ENCODE measurements around the gene ASCC1. TPM values are rescaled to one million over a fixed set of nuclear protein-coding genes. Genes with fewer than 3 reads are reported as not detected.

Gene ASCC1
- total and polyA plus RNA-seq, 2 experiments from 2014 or later: 25.2 to 30.0 TPM

- Histone ChIP-seq H2AFZ (no peak overlapping the region), H3K9me3 (ENCODE audit: low read depth) (no peaks in the 10 kb centered on the region), H3K36me3 (ENCODE audit: low read depth) (peaks cover 32% of the 10 kb centered on the region), H3F3A (ENCODE audit: insufficient read depth) (no peaks in the 10 kb centered on the region), H3K4me3 (no peak overlapping the region), H3K79me2 (ENCODE audit: insufficient read depth) (no peaks in the 10 kb centered on the region; the same call in 1 of the 2 replicates), H3K27me3 (replicated peaks; ENCODE audit: insufficient read depth) (no peaks in the 10 kb centered on the region), H3K4me2 (ENCODE audit: unreplicated experiment) (no peak overlapping the region), H3K9me2 (ENCODE audit: insufficient read depth) (no peaks in the 10 kb centered on the region), H3K27ac (no peak overlapping the region), H3K9ac (no peak overlapping the region), H4K20me1 (ENCODE audit: insufficient read depth) (no peaks in the 10 kb centered on the region), H3K4me1 (ENCODE audit: insufficient read depth) (no peaks in the 10 kb centered on the region)
- no peak for TF ChIP-seq EZH2phosphoT487 (IDR thresholded peaks at IDR 0.05; ENCODE audit: insufficient read depth, low read depth)
- TF ChIP-seq EZH2 (IDR thresholded peaks at IDR 0.05; ENCODE audit: insufficient read depth, poor library complexity, severe bottlenecking): no peak
- 86 to 88% methylated on average over 6 of the region's 6 CpGs for WGBS, 2 experiments (ENCODE audit: low coverage in 1 of 2, low lambda C conversion rate in 2 of 2, missing lambda C conversion rate in 2 of 2)
- in situ Hi-C loops (cut with MboI): no loop called here
- no peak for DNase-seq
Observed at GRCh38 chr10:72234560-72235095, 18.6 kb upstream of the ASCC1 start.

DNA sequence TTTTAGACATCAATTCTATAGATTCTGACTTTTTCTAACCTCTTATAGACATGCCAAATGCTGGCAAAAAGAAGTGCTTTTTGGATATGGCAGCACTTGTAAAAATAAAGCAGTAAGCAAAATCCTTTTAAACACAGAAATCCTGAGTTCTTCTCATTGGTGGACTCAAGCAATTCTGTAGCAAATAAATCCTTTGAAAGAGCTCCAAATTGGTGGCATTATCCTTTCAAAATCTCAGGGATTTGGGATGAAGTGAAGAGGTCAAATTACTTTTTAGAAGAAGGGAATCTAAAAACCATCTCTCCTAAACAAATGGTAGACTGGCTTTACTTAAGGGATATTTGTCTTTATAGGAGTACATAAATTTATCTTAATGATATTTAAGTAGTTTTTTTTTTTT is 17.5 kb upstream of the ASCC1 start:
- no peaks in the 10 kb centered on the region for H3K9me3 ChIP-seq (ENCODE audit: low read depth)
- no peak overlapping the region for H3K4me2 ChIP-seq (ENCODE audit: unreplicated experiment)
- no peaks in the 10 kb centered on the region for H3K27me3 ChIP-seq (replicated peaks; ENCODE audit: insufficient read depth)
- no peak overlapping the region for H3K9ac ChIP-seq
- no peaks in the 10 kb centered on the region; the same call in 1 of the 2 replicates for H3K79me2 ChIP-seq (ENCODE audit: insufficient read depth)
- H3K36me3 ChIP-seq (ENCODE audit: low read depth): peaks cover 32% of the 10 kb centered on the region
- no peak overlapping the region for H3K27ac ChIP-seq
- in situ Hi-C loops (cut with MboI): no loop called here
- TF ChIP-seq EZH2 (IDR thresholded peaks at IDR 0.05; ENCODE audit: insufficient read depth, poor library complexity, severe bottlenecking) (no peak), EZH2phosphoT487 (IDR thresholded peaks at IDR 0.05; ENCODE audit: insufficient read depth, low read depth) (no peak)
- no peak for DNase-seq
- H4K20me1 ChIP-seq (ENCODE audit: insufficient read depth): no peaks in the 10 kb centered on the region
- H3F3A ChIP-seq (ENCODE audit: insufficient read depth): no peaks in the 10 kb centered on the region
- no peak overlapping the region for H3K4me3 ChIP-seq
- no peaks in the 10 kb centered on the region for H3K4me1 ChIP-seq (ENCODE audit: insufficient read depth)
- no peaks in the 10 kb centered on the region for H3K9me2 ChIP-seq (ENCODE audit: insufficient read depth)
- no peak overlapping the region for H2AFZ ChIP-seq

- DNase-seq: peak; percentile 12
- WGBS, 2 experiments (ENCODE audit: low coverage in 1 of 2, low lambda C conversion rate in 2 of 2, missing lambda C conversion rate in 2 of 2): 79 to 84% methylated on average over 8 of the region's 8 CpGs
- TF ChIP-seq EZH2phosphoT487 (IDR thresholded peaks at IDR 0.05; ENCODE audit: insufficient read depth, low read depth): no peak
- TF ChIP-seq EZH2 (IDR thresholded peaks at IDR 0.05; ENCODE audit: insufficient read depth, poor library complexity, severe bottlenecking): no peak
Observed at GRCh38 chr10:72229261-72230251, 13.5 kb upstream of the ASCC1 start.

DNA sequence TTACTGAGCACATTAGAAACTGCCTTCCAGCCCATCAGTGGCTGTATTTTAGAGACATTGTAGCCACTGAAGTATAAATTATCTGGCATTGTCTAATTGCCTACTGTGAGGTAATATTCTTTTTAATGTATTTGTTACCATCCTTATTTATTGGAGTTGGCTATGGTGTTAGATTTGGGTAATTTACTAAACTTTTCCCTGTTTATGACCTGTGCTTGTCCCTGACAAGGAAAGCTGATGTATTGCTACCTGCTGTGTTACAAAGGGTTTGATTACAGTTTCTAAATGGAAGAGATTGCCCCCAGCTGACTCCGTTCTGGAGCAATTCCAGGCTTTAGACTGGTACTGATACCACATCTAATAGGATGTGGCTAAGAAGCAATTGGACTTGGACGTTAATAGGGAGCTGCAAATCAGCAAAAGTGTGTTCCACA is 12.3 kb upstream of the ASCC1 start:
- H3K9me3 ChIP-seq (ENCODE audit: low read depth): no peaks in the 10 kb centered on the region

More at GRCh38 chr10:72229261-72230251, 13.5 kb upstream of the ASCC1 start:
- Histone ChIP-seq H3K27me3 (replicated peaks; ENCODE audit: insufficient read depth) (no peaks in the 10 kb centered on the region), H3K9ac (no peak overlapping the region), H3F3A (ENCODE audit: insufficient read depth) (no peaks in the 10 kb centered on the region), H3K79me2 (ENCODE audit: insufficient read depth) (peaks cover 2% of the 10 kb centered on the region), H3K4me1 (ENCODE audit: insufficient read depth) (no peaks in the 10 kb centered on the region), H3K4me2 (ENCODE audit: unreplicated experiment) (no peak overlapping the region), H4K20me1 (ENCODE audit: insufficient read depth) (no peaks in the 10 kb centered on the region), H3K9me3 (ENCODE audit: low read depth) (no peaks in the 10 kb centered on the region), H3K9me2 (ENCODE audit: insufficient read depth) (no peaks in the 10 kb centered on the region), H3K27ac (no peak overlapping the region), H3K36me3 (ENCODE audit: low read depth) (peaks cover 23% of the 10 kb centered on the region), H2AFZ (no peak overlapping the region), H3K4me3 (no peak overlapping the region)
- in situ Hi-C loops (cut with MboI): no loop called here

More for the DNA sequence above, 12.3 kb upstream of the ASCC1 start:
- Histone ChIP-seq H3K27ac (no peak overlapping the region), H3K9me2 (ENCODE audit: insufficient read depth) (no peaks in the 10 kb centered on the region), H2AFZ (no peak overlapping the region), H4K20me1 (ENCODE audit: insufficient read depth) (no peaks in the 10 kb centered on the region), H3K4me3 (no peak overlapping the region), H3K4me2 (ENCODE audit: unreplicated experiment) (no peak overlapping the region), H3K79me2 (ENCODE audit: insufficient read depth) (peaks cover 11% of the 10 kb centered on the region), H3F3A (ENCODE audit: insufficient read depth) (no peaks in the 10 kb centered on the region), H3K27me3 (replicated peaks; ENCODE audit: insufficient read depth) (no peaks in the 10 kb centered on the region), H3K4me1 (ENCODE audit: insufficient read depth) (no peaks in the 10 kb centered on the region), H3K9ac (no peak overlapping the region), H3K36me3 (ENCODE audit: low read depth) (peaks cover 11% of the 10 kb centered on the region)
- in situ Hi-C loops (cut with MboI): no loop called here
- DNase-seq: no peak
- TF ChIP-seq EZH2phosphoT487 (IDR thresholded peaks at IDR 0.05; ENCODE audit: insufficient read depth, low read depth) (no peak), EZH2 (IDR thresholded peaks at IDR 0.05; ENCODE audit: insufficient read depth, poor library complexity, severe bottlenecking) (no peak)
- 73 to 80% methylated on average over 2 of the region's 2 CpGs for WGBS, 2 experiments (ENCODE audit: low coverage in 1 of 2, low lambda C conversion rate in 2 of 2, missing lambda C conversion rate in 2 of 2)

Data from GM23248 (cell line).